CD4-positive, alpha-beta T cell treated with Interleukin-15 for 1 hour (primary cell): ENCODE data around the gene PDXDC1.
A peak's percentile ranks its signal among the peaks of the same experiment; 100 is the strongest.
"Not testable (repeated sequence)": the region's sequence is repeated elsewhere in the genome, so short reads cannot be mapped to it uniquely, and the experiment has no call there.

ENCODE experiments used
- DNase-seq: peaks from one replicate; pipeline ENCODE4 v3.0.0-alpha.2; 2020

Gene PDXDC1

GRCh38 chr16:15016951-15017580 lies 42.2 kb downstream of the PDXDC1 start:
- not testable (repeated sequence) for DNase-seq

- DNase-seq: not testable (repeated sequence)
Measured at GRCh38 chr16:15021429-15021828, 46.6 kb downstream of the PDXDC1 start.

GRCh38 chr16:15022194-15022593 lies 47.4 kb downstream of the PDXDC1 start:
- peak; percentile 53 for DNase-seq

- not testable (repeated sequence) for DNase-seq
Measured at GRCh38 chr16:15023381-15024077, 48.7 kb downstream of the PDXDC1 start.

- not testable (repeated sequence) for DNase-seq
Measured at GRCh38 chr16:15024858-15025199, 50.0 kb downstream of the PDXDC1 start.

GRCh38 chr16:15025234-15025951 lies 50.6 kb downstream of the PDXDC1 start:
- not testable (repeated sequence) for DNase-seq

- DNase-seq: not testable (repeated sequence)
Measured at GRCh38 chr16:15027051-15027450, 52.2 kb downstream of the PDXDC1 start.

GRCh38 chr16:15027503-15028344 lies 52.9 kb downstream of the PDXDC1 start:
- not testable (repeated sequence) for DNase-seq

- not testable (repeated sequence) for DNase-seq
Measured at GRCh38 chr16:15028345-15028715, 53.5 kb downstream of the PDXDC1 start.

- not testable (repeated sequence) for DNase-seq
Measured at GRCh38 chr16:15028801-15029698, 54.2 kb downstream of the PDXDC1 start.

- not testable (repeated sequence) for DNase-seq
Measured at GRCh38 chr16:15029749-15030148, 54.9 kb downstream of the PDXDC1 start.

GRCh38 chr16:15031179-15031578 lies 56.4 kb downstream of the PDXDC1 start:
- no peak for DNase-seq

- DNase-seq: no peak
Measured at GRCh38 chr16:15031586-15031985, 56.8 kb downstream of the PDXDC1 start.

- DNase-seq: no peak
Measured at GRCh38 chr16:15032547-15033308, 57.9 kb downstream of the PDXDC1 start.

- no peak for DNase-seq
Measured at GRCh38 chr16:15033309-15033707, 58.5 kb downstream of the PDXDC1 start.

GRCh38 chr16:15034266-15035162 lies 59.7 kb downstream of the PDXDC1 start:
- no peak for DNase-seq

- no peak for DNase-seq
Measured at GRCh38 chr16:15035163-15035729, 60.4 kb downstream of the PDXDC1 start.

- DNase-seq: no peak
Measured at GRCh38 chr16:15037003-15037402, 62.2 kb downstream of the PDXDC1 start.

GRCh38 chr16:15037745-15038144 lies 62.9 kb downstream of the PDXDC1 start:
- no peak for DNase-seq

- no peak for DNase-seq
Measured at GRCh38 chr16:15038689-15039088, 63.9 kb downstream of the PDXDC1 start.
